ENCODE results near the gene CFAP47. TPM values are rescaled to one million over a fixed set of nuclear protein-coding genes. Genes with fewer than 3 reads are reported as not detected.

The CFAP47 gene
- total and polyA plus RNA-seq, 2 of the 8 experiments (the other 6 are each of a cell fraction or from before 2014, with no cell fraction given) = 0.04 TPM; not detected in 1

GRCh38 chrX:36348509-36348908 is 429.0 kb downstream of the CFAP47 start:
- H3K27ac ChIP-seq (ENCODE audit: low read depth, low read length) = no peak overlapping the region
- FAIRE-seq (no peak), DNase-seq (ENCODE audit: low read depth in 1 of 2, low spot score in 2 of 2) (no peak)
- no peaks in the 10 kb centered on the region for H3K9me3 ChIP-seq (ENCODE audit: insufficient read depth in 2 of 2, low read depth in 1 of 2, low read length in 1 of 2)
- POLR2A ChIA-PET (ENCODE audit: partially characterized antibody) = no interaction called here
- no peak overlapping the region for H3K18ac ChIP-seq (ENCODE audit: extremely low read depth, low read length)
- no peak overlapping the region for H3K4ac ChIP-seq (replicated peaks; ENCODE audit: insufficient read length, low read depth, low read length)
- no peaks in the 10 kb centered on the region for H3K23me2 ChIP-seq (ENCODE audit: low read depth, low read length)
- H3K4me2 ChIP-seq (ENCODE audit: insufficient read depth in 1 of 2, low read depth in 2 of 2, low read length in 2 of 2) = no peak overlapping the region
- no peaks in the 10 kb centered on the region for H3K79me2 ChIP-seq (ENCODE audit: control insufficient read depth in 1 of 2, insufficient read depth in 2 of 2, low read length in 2 of 2)
- no peak overlapping the region for H3K56ac ChIP-seq (replicated peaks; ENCODE audit: insufficient read length, low read depth, low read length)
- no peak overlapping the region for H4K91ac ChIP-seq (replicated peaks; ENCODE audit: insufficient read length, low read length)
- H3K23ac ChIP-seq (ENCODE audit: insufficient read length) = no peak overlapping the region
- H3K27me3 ChIP-seq (replicated peaks in 1 of 4; ENCODE audit: control insufficient read depth in 3 of 4, extremely low read depth in 1 of 4, insufficient read depth in 3 of 4, low read length in 3 of 4) = no peaks in the 10 kb centered on the region
- H2AFZ ChIP-seq (ENCODE audit: low read length) = no peak overlapping the region
- no peaks in the 10 kb centered on the region for H3K36me3 ChIP-seq (ENCODE audit: control insufficient read depth in 2 of 4, insufficient read depth in 4 of 4, low read length in 3 of 4)
- no peak overlapping the region for H4K8ac ChIP-seq (ENCODE audit: extremely low read depth, insufficient read depth, low read length)
- H2AK5ac ChIP-seq (ENCODE audit: low read depth, low read length) = no peak overlapping the region
- no peak overlapping the region for H2BK120ac ChIP-seq (replicated peaks; ENCODE audit: low read depth, low read length)
- H3K14ac ChIP-seq (ENCODE audit: insufficient read length) = no peak overlapping the region
- CTCF ChIA-PET (ENCODE audit: partially characterized antibody) = no interaction called here
- no peaks in the 10 kb centered on the region for H3K4me1 ChIP-seq (replicated peaks in 1 of 4; ENCODE audit: control insufficient read depth in 3 of 4, insufficient read depth in 4 of 4, low read length in 3 of 4)
- no peak overlapping the region for H2BK12ac ChIP-seq (ENCODE audit: low read depth, low read length)
- no peak for TF ChIP-seq ATF3 (IDR thresholded peaks at IDR 0.05; ENCODE audit: insufficient read depth, low read depth, low read length)
- TF ChIP-seq HDAC2 (IDR thresholded peaks at IDR 0.05; ENCODE audit: borderline replicate concordance in 1 of 2, low read depth in 2 of 2, low read length in 2 of 2) = no peak
- TF ChIP-seq BCL11A (IDR thresholded peaks at IDR 0.05; ENCODE audit: low read depth in 2 of 2, low read length in 2 of 2) = no peak
- TF ChIP-seq JUND (IDR thresholded peaks at IDR 0.05; ENCODE audit: low read length) = no peak
- TF ChIP-seq TAF1 (IDR thresholded peaks at IDR 0.05; ENCODE audit: low read depth, low read length) = no peak
- TF ChIP-seq ZNF274 (IDR thresholded peaks at IDR 0.05; ENCODE audit: borderline replicate concordance, extremely low read depth, low read length) = no peak
- no peak for TF ChIP-seq CEBPB (IDR thresholded peaks at IDR 0.05; ENCODE audit: low read depth, low read length)
- no peak for TF ChIP-seq KDM4A (IDR thresholded peaks at IDR 0.05; ENCODE audit: low read depth, low read length, severe bottlenecking)
- TF ChIP-seq FOSL1 (IDR thresholded peaks at IDR 0.05; ENCODE audit: insufficient read depth, low read depth, low read length) = no peak
- no peak for TF ChIP-seq TEAD4 (IDR thresholded peaks at IDR 0.05; ENCODE audit: low read depth, low read length)
- no peak for TF ChIP-seq SIRT6 (IDR thresholded peaks at IDR 0.05; ENCODE audit: low read length)
- no peak for TF ChIP-seq BRCA1 (IDR thresholded peaks at IDR 0.05; ENCODE audit: low read depth, low read length)
- no peak overlapping the region for H3K9ac ChIP-seq (replicated peaks in 1 of 4; ENCODE audit: extremely low read depth in 1 of 4, low read depth in 3 of 4, low read length in 3 of 4)
- H3K4me3 ChIP-seq (ENCODE audit: extremely low read depth in 1 of 4, insufficient read depth in 2 of 4, low read depth in 3 of 4, low read length in 4 of 4) = no peak overlapping the region
- H4K20me1 ChIP-seq (replicated peaks in 1 of 2; ENCODE audit: control insufficient read depth in 1 of 2, insufficient read depth in 2 of 2, low read length in 2 of 2) = no peaks in the 10 kb centered on the region
- H3K79me1 ChIP-seq (ENCODE audit: low read depth, low read length) = no peaks in the 10 kb centered on the region
- H2BK5ac ChIP-seq (ENCODE audit: low read depth, low read length) = no peak overlapping the region
- WGBS, 2 experiments (ENCODE audit: extremely low coverage in 1 of 2, insufficient coverage in 1 of 2, insufficient read length in 1 of 2, insufficient replicate concordance in 2 of 2, low coverage in 1 of 2, low lambda C conversion rate in 2 of 2, missing lambda C conversion rate in 1 of 2) = 80% methylated on average over 1 of the region's 1 CpG; no CpG with 5 or more reads in 1 of the 2 experiments
- no peak overlapping the region for H2BK15ac ChIP-seq (ENCODE audit: low read length)
- H4K5ac ChIP-seq (ENCODE audit: insufficient read length, low read depth, low read length) = no peak overlapping the region
- no peak overlapping the region for H2BK20ac ChIP-seq (ENCODE audit: low read length)

Measured in H1 (cell line).